ENCODE measurements around the gene MRPL2. TPM values are rescaled to one million over a fixed set of nuclear protein-coding genes. Genes with fewer than 3 reads are reported as not detected.

Gene MRPL2
- total and polyA plus RNA-seq, 2 of the 8 experiments (the other 6 are each of a cell fraction or from before 2014, with no cell fraction given): 58.7 to 99.9 TPM

DNA sequence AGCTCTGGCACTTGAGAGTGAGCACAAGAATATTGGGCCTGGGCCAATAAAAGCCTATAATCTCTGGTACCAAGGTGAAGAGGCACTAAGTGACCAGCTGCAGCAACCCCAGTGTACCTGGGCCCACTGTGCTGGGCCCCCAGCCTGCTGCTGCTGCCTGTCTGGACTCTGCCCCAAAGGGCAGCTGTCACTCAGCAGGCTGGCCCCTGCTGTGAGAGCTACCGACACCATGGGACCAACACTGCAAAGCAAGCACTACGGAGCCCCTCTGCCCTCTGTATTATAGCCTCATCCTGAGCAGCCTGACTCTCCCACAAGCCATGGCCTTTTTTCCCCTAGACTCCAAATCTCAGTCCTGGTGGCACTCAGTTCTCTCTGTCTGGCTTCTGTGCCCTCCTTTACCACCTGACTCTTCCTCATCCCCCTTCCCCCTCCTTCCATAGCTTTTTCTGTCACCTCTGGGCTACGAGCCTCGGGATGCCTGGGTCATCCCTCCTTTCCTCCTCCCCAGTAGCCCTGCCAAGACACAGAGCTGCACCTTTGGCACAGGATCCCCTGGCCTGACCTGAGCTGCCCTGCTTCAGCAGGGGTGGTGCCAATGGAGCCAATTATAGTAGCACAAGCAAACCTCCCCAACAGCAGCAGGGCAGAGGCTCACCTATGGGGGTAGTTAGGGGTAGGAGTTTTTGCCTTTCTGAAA is 23.6 kb downstream of the MRPL2 start:
- Histone ChIP-seq H2AFZ (ENCODE audit: low read length) (no peak overlapping the region), H3K4me2 (ENCODE audit: insufficient read depth in 1 of 2, low read depth in 2 of 2, low read length in 2 of 2) (no peak overlapping the region), H2BK15ac (ENCODE audit: low read length) (no peak overlapping the region), H3K36me3 (ENCODE audit: control insufficient read depth in 2 of 4, insufficient read depth in 4 of 4, low read length in 3 of 4) (peaks cover 2 to 35% (median 14%) of the 10 kb centered on the region in 4 experiments; a peak in 5 of 8 replicates), H2BK20ac (ENCODE audit: low read length) (no peak overlapping the region), H3K14ac (ENCODE audit: insufficient read length) (no peak overlapping the region), H2AK5ac (ENCODE audit: low read depth, low read length) (no peak overlapping the region), H3K4me3 (ENCODE audit: extremely low read depth in 1 of 4, insufficient read depth in 2 of 4, low read depth in 3 of 4, low read length in 4 of 4) (no peak overlapping the region), H2BK5ac (ENCODE audit: low read depth, low read length) (no peak overlapping the region), H3K9me3 (ENCODE audit: insufficient read depth in 2 of 2, low read depth in 1 of 2, low read length in 1 of 2) (no peaks in the 10 kb centered on the region), H3K9ac (replicated peaks in 1 of 4; ENCODE audit: extremely low read depth in 1 of 4, low read depth in 3 of 4, low read length in 3 of 4) (no peak overlapping the region), H3K79me2 (ENCODE audit: control insufficient read depth in 1 of 2, insufficient read depth in 2 of 2, low read length in 2 of 2) (no peaks in the 10 kb centered on the region), H2BK120ac (replicated peaks; ENCODE audit: low read depth, low read length) (no peak overlapping the region), H3K27ac (ENCODE audit: low read depth, low read length) (no peak overlapping the region), H3K56ac (replicated peaks; ENCODE audit: insufficient read length, low read depth, low read length) (no peak overlapping the region), H4K91ac (replicated peaks; ENCODE audit: insufficient read length, low read length) (no peak overlapping the region), H2BK12ac (ENCODE audit: low read depth, low read length) (no peak overlapping the region), H3K4ac (replicated peaks; ENCODE audit: insufficient read length, low read depth, low read length) (no peak overlapping the region), H3K27me3 (replicated peaks in 1 of 4; ENCODE audit: control insufficient read depth in 3 of 4, extremely low read depth in 1 of 4, insufficient read depth in 3 of 4, low read length in 3 of 4) (no peaks in the 10 kb centered on the region), H3K23ac (ENCODE audit: insufficient read length) (no peak overlapping the region), H4K5ac (ENCODE audit: insufficient read length, low read depth, low read length) (no peak overlapping the region), H3K18ac (ENCODE audit: extremely low read depth, low read length) (no peak overlapping the region), H4K20me1 (replicated peaks in 1 of 2; ENCODE audit: control insufficient read depth in 1 of 2, insufficient read depth in 2 of 2, low read length in 2 of 2) (peaks cover 2 to 16% of the 10 kb centered on the region in 2 experiments), H3K23me2 (ENCODE audit: low read depth, low read length) (peaks cover 2% of the 10 kb centered on the region; the same call in 1 of the 2 replicates), H3K79me1 (ENCODE audit: low read depth, low read length) (no peaks in the 10 kb centered on the region), H4K8ac (ENCODE audit: extremely low read depth, insufficient read depth, low read length) (peak overlapping the region; percentile 77; the same call in 1 of the 2 replicates), H3K4me1 (replicated peaks in 1 of 4; ENCODE audit: control insufficient read depth in 3 of 4, insufficient read depth in 4 of 4, low read length in 3 of 4) (no peaks in the 10 kb centered on the region)
- FAIRE-seq (no peak), DNase-seq (ENCODE audit: low read depth in 1 of 2, low spot score in 2 of 2) (no peak)
- POLR2A ChIA-PET (ENCODE audit: partially characterized antibody): interaction anchor here (1.0 to 29.7 kb wide), 7 partner anchors 7 to 127 kb away, joined by 3 to 584 read pairs (median 7); partner anchors contain the start of genes CNPY3, CUL7, KLC4 and KLHDC3
- 90% methylated on average over 3 of the region's 4 CpGs; no CpG with 5 or more reads in 1 of the 2 experiments for WGBS, 2 experiments (ENCODE audit: extremely low coverage in 1 of 2, insufficient coverage in 1 of 2, insufficient read length in 1 of 2, insufficient replicate concordance in 2 of 2, low coverage in 1 of 2, low lambda C conversion rate in 2 of 2, missing lambda C conversion rate in 1 of 2)
- TF ChIP-seq KDM4A (IDR thresholded peaks at IDR 0.05; ENCODE audit: low read depth, low read length, severe bottlenecking) (no peak), CHD1 (IDR thresholded peaks at IDR 0.05; ENCODE audit: low read depth, low read length) (no peak), POLR2A (IDR thresholded peaks at IDR 0.05; ENCODE audit: control extremely low read depth in 1 of 2, low read depth in 2 of 2, low read length in 2 of 2) (peak in 1 of 2 experiments; percentile 37; a peak in 1 of 3 replicates), CBX5 (IDR thresholded peaks at IDR 0.05; ENCODE audit: low read depth, low read length) (no peak), KDM1A (IDR thresholded peaks at IDR 0.05; ENCODE audit: borderline replicate concordance, low read length) (no peak)
- CTCF ChIA-PET (ENCODE audit: partially characterized antibody): interaction anchor here (0.6 to 2.2 kb wide), 9 partner anchors 9 to 304 kb away, joined by 3 to 5 read pairs (median 3); no protein-coding TSS in a partner anchor
